ENCODE results near the gene RNLS. TPM values are rescaled to one million over a fixed set of nuclear protein-coding genes. Genes with fewer than 3 reads are reported as not detected.

Gene RNLS
- total RNA-seq: 5.4 and 17.2 TPM in 2 replicates

DNA sequence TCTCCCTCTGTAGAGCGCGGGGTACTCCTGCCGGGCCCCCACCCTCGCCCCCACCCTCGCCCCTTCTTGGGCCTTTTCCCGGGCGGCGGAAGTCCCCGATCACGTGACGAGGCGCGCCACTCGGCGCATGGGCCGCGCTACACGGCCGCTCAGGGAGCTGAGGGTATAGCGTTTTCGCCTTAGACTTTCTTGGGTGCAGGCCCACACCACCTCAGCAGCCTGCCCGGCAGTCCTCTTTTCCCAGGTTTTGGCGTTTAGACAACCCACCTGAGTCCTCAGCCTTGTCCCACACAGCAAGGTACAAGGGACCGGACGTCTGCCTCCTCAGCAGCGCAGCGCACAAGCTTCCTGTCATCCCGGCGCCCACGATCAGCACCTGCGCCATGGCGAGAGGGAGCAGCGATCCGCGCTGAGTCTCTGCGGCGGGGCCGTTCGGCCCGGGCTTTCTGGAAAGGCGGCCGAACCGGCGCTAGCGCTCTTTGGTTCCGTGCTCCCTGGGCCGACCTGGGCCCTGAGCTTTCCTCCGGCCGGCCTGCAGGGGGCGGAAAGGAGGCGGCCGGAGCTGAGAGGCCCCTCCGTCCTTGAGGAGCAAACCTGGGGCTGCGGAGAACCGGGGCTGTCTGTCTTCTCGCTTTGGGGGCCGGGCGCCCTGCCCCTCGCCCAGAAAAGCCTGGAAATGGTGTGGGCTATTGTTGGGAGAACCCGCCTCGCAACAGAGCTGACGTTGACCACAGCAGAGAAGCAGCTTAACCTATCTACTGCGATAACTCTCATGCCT is at the start of gene RNLS:
TSS of gene RNLS (minus strand) at position 513 of the 778 bp plus-strand sequence.

GRCh38 chr10:88586462-88586861 is 3.3 kb upstream of the RNLS start, which contains the start of gene LIPJ:
Gene LIPJ (plus strand): TSS chr10:88586762. CDS start chr10:88590688, 3,926 bp downstream.

Other genes starting within 250 kb of the RNLS start
- gene LIPJ, start 3.4 kb upstream of the RNLS start, total RNA-seq: under 0.01 TPM in 1 of 2 replicates, not detected in the other
- gene LIPF, start 81.1 kb upstream of the RNLS start, total RNA-seq: not detected in 2 replicates
- gene LIPK, start 122.9 kb upstream of the RNLS start, total RNA-seq: not detected in 2 replicates
- not detected in 2 replicates for gene LIPN, start 176.7 kb upstream of the RNLS start, total RNA-seq
- not detected in 2 replicates for gene LIPM, start 219.4 kb upstream of the RNLS start, total RNA-seq

All from mesangial cell (primary cell).